Medulla oblongata (tissue), 1 donor: ENCODE measurements around the gene ANKRD11.

ENCODE experiments used
- DNase-seq: peaks from one replicate; pipeline ENCODE4 v3.0.0-alpha.2; 2015; ENCODE audit errors: extremely low spot score

ANKRD11 gene

DNA sequence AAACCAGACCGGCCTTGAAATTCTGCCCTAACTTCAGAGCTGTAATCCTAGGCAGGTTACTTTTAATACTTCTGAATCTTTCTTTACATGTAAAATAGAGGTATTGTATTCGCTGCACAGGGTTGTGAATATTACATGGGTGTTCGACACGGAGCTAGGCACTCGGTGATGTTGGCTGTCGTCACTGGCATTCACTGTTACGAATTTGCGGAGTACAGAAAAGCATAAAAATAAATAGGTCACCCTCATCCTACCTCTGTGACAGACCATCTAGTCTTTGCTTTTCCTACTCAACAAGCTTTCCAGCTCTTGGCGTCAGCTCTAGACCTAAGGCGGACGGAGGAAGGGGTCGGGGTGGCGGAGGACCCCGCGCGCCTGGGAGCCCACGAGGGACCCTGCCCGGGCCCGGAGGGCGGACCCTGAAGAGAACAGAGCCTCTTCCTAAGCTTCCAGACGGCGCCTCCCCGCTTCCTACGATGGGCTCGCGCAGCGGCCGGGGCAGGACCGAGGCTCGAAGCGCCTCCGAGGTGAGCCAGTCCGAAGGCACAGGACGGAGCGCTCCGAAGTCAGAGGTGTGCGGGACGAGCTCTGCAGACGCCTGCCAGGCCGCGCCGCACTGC lies 17.0 kb upstream of the ANKRD11 start:
- no peak for DNase-seq

DNA sequence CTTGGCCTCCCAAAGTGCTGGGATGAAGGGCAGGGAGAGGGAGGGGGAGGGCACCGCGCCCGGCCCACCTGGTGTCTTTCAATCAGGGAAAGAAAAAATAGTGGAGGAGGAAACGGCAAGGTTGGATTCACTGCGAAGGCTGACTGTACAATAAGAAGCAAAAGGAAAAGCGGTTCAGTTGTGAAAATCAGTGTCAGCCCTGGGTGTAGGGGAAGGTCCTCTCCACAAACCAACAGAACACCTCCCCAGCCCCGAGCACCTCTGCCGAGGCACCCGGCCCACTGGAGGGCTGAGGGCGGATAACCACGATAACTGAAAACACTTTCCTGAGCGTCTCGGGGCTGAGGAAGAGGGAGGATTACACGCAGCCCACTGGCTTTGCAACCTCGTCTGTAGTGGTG lies 16.4 kb upstream of the ANKRD11 start:
- DNase-seq, result no peak

DNA sequence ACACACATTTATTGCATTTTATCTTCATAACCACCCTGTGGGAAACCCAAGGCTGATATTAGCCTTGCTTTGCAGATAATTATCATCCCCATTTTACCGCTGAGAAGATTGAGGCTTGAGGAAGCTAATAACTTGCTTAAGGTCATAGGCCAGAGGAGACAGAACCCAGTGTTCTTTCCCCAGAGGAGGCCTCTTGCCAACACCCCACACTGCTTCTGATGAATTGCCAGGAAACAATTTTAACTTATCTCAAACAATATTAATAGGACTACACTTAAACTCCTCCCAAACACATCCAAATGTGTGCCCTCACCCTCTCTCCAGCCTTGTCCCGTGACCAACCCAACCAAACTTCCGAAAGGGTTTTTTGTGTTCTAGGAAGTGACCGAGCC lies 15.7 kb upstream of the ANKRD11 start:
- no peak for DNase-seq

DNA sequence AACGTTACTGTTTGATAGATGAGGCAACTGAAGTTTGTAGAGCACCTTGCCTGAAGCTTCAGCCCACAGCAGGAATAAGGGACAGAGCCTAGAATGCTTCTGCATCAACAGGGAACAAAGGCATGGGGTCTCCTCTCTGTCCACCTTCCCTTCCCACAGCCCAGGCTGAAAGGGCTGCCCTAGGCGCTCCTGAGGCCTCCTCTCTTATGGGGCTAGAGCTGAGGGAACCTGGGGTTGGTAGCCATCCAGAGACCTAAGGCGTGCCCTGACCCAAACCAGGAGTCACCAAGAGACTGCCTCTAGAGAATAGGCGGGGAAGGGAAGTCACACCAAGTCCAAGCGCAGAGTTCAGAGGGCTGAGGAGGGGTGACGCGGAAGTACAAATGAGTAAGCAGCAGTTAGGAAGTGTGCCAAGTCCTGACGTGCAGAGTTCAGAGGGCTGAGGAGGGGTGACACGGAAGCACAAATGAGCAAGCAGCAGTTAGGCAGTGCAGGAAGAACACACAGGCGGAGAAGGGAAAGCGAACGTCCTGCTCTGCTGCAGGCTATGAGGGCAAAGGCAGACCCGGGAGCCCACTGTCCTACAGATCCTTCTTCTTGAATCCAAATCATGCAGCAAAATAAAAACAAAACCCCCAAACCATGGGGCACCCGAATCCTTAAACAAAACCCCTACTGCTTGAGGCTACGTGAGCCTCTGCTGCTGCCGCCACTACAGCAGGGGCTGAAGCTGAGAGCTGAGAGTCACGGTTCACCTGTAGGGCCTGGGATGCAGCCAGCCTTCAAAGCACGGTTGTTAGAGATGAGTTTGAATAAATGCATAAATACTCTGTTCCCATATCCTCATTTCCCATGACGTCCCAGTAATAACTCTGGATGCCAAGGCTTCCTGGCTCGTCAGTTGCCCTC lies 15.1 kb upstream of the ANKRD11 start:
- DNase-seq, result peak; percentile 89

DNA sequence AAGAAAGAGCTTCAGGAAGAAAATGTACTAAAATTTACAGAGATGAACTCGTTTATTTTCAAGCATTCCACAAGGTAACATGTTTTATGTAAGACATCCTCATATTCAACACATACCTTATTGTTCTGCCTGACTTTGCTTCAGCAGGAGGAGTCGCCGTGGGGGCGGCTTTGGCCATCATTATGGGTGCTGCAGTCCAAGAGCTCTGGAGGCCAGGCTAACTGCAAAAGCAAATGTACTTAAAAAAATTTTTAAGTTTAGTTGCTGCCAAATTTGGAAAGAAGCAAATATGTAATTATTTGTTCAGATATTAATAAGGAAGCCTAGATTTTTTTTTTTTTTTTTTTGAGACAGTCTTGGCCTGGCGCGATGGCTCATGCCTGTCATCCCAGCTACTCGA lies 13.7 kb upstream of the ANKRD11 start:
- no peak for DNase-seq

DNA sequence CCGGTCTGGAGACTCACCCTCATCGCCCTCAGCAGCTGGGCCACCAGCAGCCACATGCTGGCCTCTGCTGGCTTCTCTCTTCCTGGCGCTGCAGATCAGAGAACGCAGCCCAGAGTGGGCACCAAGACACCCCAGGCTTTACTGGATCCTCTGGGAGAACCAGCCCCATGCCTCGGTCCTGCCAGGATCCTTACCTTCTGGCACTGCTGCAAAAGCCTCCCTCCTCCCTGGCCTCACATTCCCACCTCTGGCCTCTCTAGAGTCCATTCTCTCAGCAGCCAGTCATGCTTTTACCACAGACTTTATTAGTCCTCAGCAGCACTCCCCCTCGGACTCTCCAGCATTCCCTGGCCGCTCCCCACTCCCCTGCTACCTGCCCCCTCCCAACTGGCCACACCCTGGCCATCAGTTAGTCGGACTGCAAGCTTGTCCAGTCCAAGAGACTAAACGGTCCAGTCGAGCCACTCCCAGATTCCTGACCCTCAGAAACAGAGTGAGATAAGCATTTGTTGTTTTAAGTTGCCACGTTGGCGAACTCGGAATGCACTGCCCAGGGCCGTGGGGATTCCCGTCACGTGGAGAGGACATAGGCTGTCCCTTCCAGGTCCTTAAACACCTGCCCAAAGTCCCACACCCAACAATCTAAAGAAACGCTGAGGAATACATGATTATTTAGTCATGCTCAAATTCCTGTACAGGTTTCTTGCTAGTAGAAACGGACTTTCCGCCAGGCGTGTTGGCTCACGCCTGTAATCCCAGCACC lies 11.9 kb upstream of the ANKRD11 start:
- DNase-seq, result no peak

DNA sequence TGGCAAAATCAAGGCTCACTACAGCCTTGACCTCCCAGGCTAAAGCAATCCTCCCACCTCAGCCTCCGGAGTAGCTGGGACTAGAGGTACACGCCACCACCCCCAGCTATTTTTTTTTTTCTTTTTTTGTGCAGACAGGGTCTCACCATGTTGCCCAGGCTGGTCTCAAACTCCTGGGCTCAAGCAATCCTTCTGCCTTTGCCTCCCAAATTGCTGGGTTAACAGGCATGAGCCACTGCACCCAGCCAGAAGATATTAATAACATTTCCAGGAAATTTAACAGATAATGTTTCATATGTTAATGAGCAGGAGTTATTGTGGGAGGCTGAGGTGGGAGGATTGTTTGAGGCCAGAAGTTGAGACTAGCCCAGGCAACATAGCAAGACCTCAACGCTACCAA lies 9.4 kb upstream of the ANKRD11 start:
- DNase-seq, result no peak

DNA sequence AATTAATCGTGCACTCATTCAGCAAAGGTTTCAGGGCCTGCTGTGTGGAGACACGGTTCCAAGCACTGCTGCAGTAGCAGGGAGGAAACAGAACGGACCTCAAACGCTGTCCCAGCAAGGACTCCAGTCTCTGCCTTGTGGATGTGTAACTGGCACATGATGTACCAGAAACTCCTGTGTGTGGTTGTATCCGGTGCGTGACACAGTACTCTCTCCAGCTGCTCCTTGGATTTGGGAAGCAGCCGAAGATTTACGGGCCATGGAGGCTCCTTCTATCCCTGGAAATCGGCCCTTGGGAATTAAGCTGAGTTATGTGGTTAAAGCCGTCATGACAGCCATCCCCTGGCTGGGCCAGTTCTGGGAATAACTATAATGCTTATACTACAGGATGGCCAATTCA lies 8.5 kb upstream of the ANKRD11 start:
- no peak for DNase-seq

DNA sequence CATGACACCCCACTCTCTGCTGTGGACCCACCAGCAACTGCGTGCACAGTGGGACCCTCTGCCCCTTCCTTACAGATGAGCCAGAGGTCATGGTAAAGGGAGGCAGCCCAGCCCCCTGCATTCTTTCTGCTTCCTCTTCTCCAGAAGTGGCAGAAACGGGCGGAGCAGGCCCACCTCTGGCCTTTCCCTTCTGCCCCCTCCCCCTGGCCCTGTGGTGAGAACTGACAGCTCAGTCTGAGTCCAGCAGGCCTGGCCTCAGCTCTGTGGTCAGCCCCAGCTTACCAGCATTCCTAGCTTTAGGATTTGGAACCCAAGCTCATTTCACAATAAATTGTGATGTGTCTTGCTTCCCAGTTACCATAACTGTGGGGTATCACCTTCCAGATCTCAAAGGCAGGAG lies 4.8 kb upstream of the ANKRD11 start:
- no peak for DNase-seq

DNA sequence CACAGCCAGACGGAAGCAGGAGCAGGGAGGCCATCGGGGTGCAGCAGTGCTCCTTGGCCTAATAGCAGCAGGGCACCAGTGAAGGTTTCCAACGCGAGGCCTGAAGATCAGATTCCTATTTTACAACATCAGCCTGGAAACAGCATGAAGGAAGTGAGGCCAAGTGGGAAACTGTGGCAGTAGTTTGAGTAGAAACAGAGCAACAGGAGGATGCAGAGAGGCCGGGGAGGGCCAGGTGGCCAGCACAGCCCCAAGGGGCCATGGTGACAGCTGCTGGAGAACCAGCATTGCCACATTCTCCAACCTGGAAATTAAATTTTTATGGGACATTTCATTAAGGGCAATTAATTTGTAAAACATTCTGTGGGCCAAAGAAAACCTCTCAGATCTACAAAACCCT lies 3.4 kb upstream of the ANKRD11 start:
- no peak for DNase-seq

DNA sequence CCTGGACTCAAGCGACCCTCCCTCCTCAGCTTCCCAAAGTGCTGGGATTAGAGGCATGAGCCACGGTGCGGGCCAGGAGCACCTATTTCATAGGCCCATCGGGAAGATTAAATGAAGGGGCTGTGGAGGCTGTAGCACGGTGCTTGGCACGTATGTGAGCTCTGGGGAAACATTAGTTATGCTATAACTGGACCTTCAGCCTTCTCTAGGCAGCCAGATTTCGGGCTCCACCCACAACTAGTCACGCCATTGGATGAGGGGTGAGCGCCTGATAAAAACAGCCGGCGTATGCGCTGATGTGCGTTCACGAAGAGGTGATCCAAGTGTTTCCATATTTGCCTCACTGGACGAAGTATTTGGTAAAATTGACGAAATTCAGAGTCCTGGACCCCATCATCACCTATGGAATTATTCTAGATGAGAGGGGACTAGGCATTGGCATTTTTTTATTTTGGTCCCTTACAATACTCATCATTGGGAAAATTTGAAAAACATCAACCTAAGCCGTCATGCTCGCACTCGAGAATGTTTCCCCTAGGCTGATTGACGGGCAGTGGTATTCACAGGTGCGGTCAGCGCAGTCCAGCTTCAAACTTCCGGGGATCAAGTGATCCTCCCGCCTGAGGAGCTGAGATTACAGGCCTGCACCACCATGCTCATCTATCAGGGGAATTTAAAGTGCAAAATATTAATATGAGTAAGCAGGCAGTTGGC lies 1.8 kb upstream of the ANKRD11 start:
- DNase-seq, result no peak

DNA sequence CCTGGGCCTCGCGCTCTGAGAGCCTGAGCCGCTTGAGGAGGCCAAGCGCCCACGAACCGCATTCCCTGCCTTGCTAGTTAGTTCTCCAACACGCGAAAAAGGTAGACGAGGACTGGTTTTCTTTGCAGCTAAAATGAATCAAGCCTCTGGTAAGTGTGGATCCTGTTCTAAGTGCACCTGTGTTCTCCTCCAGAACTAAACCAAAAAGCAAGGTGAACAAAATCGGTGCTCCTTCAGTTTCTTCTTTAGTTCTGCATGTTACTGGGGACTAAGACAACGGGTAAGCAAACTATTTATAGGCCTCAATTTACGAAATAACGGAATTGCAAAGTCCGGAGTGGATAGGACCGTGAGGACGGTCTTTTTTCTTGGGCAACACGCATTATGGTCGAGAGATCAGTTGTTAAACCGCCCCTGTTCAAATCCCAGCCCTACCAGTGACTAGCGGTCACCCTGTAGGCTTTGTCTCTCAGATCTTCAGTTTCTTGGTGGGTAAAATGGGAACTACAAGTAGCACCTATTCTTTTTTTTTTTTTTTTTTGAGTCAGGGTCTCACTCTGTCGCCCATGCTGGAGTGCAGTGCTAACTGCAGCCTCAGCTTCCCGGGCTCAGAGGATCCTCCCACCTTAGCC lies 993 bp upstream of the ANKRD11 start:
- DNase-seq, result peak; percentile 29

DNA sequence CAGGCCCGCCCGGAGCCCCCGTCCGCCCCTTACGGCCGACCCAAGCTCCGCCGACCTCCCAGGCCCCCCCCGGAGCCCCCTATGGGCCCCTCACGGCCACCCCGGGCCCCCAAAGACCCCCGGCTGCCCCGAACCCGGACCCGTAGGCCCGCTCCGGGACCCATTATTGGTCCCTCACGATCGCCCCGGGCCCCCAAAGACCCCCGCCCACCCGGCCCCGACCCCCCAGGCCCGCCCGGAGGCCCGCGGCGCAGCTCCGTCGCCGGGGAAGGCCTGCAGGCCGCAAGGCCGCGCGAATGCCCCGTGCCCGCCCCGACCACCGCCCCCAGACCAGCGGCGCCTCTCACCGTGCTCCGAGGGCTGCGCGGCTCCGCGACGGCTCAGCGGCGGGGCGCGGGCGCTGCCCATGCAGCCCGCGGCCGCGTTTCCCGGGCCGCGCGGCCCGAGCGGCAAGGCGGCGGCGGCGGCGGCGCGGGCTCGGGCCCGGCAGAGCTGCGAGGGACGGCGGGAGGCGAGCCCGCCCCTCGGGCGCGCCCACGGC lies 393 bp downstream of the ANKRD11 start:
- no peak for DNase-seq

DNA sequence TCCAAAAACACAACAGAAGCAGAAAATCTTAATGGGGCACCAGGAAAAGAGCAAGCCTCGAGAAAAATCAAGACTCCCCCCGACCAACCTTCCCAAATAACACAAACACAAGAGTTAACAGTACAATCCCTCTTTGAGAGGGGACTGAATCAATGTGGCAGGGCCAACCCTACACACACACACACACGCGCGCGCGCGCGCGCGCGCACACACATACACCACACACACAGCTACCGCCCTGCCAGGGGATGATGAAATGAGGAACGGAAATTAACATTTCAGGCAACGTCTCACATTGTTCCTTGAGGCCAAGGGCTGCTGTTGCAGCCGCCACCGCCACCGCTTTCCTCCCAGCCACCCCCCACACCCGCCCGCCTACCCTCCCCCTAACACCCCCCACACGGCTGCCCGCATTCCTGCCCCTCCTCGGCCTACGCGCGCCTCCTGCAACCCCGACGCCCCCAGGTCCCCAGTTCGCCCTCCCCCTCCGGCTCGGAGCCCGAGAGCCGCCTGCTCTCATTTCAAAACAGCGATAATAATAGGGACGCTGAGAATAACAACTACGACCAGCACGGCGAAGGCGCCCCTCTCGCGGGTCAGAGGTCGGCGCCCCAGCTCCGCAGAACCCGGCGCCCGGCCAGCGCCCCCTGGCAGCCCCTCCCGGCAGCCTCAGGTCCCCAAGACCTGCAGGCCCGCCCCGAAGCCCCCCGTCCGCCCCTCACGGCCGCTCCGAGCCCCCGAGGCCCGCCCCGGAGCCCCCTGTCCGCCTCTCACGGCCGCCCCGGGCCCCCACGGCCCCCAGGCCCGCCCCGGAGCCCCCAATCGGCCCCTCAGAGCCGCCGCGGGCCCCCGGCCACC lies 1.1 kb downstream of the ANKRD11 start:
- peak; percentile 86 for DNase-seq

DNA sequence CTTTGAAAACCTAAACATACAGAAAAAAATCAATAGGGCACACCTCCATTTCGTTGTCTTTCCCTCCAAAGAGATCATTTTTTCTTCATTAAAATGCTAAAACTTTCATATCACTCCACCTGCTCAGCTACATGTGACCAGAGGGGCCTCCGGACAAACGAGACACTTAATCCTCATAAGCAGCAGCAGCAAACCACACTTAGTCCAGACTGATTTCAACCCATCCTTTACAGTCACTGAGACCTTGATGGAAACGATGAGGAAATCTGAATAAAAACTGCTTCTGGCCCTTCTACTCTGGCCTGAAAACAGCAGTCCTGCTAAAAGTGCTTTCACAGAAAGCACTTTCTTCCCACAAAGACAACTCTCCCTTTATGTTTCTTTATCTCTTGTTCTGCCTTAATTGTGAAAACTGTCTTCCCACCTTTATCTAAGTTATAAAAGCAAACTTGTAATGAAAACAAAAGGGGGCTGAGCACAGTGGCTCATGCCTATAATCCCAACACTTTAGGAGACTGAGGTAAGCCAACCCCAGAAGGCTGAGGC lies 4.6 kb downstream of the ANKRD11 start:
- DNase-seq, result no peak

DNA sequence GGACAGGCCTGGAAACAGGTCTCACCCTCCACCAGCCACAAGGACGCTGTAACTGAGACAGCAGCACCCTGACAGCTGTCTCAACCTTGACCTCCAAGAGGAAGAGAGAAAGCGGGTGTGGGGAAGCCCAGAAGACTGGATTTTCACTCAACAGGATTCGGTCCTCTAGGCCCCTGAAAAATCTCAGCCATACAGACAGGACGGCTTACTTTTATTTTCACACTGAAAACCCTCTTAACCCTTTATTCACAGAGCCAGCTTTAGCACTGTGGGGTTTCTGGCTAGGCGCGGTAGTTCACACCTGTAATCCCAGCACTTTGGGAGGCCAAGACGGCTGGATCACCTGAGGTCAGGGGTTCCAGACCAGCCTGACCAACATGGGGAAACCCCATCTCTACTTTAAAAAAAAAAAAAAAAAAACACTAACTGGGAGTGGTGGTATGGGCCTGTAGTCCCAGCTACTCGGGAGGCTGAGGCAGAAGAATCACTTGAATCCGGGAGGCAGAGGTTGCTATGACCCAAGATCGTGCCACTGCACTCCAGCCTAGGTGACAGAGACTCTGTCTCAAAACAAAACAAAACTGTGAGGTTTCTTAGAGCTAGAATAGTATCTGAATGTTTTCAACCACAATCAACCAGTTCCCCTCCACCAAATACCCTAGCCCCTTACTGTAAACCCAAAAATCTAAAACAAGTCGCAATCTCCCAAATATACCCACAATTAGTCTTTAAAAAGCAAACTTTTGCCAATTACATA lies 5.3 kb downstream of the ANKRD11 start:
- no peak for DNase-seq

DNA sequence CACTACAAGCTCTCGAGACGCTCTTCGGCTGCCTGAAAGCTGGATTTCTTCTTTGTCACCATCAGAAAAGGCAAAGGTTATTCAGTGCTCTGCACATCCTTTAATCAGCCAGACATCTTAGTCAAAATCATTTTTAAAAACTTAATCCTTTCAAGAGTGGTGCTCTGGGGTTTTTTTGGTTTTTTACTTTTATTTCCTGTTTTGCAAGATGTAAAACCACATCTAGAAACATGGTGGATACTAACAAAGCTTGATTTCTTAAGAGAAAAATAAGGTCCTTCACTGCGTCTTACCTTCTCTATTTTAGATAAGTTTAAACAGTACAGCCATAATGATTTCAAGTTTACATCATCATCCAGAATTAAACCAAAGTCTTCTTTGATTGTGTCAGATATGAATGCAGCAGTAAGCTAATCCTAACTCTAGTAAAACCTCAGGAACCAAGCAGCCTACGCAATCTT lies 6.3 kb downstream of the ANKRD11 start:
- DNase-seq, result no peak

DNA sequence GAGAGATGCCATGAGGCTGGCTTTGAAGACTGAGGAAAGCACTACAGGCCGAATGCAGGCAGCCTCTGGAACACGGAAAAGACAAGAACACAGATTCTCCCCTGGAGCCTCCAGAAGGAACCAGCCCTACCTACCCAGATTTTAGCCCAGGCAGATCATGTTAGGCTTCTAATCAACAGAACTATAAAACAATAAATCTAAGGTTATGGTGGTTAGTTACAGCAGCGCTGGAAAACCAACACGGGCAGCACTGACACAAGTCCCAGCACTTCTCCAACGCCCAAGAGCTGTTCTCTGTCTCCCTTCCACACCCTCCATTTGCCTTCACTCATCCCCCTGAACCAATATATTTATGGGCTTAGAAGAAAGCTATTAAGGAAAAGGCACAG lies 7.5 kb downstream of the ANKRD11 start:
- DNase-seq, result no peak

DNA sequence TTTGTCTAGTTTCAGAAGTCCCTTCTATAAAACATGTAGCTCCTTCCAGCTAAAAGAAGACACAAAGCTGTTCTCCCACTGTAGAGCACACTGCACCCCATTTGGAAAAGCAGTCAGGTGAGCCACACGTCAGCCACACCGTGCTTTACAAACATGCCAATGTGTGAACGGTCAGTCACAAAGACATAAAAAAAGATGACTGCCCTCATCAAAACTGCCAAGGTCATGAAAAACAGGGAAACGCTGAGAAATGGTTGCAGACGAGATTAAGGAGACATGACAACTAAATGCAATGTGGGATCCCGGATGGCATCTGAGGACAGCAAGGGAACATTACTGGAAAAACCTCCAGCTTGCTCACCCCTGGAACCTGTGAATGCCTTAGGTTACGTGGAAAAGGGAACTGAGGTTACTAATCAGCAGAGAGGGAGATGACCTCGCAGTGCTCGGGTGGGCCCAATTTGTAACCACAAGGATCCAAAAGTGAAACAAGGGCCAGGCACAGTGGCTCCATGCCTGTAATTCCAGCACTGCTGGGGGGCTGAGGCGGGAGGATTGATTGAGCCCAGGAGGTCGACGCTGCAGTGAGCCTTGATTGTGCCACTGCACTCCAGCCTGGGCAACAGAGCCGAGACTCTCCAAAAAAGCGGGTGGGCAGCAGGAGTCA lies 8.1 kb downstream of the ANKRD11 start:
- DNase-seq, result no peak
